GM18861 (cell line): Measurements from ENCODE around the gene DCXR.

Source experiments
- ATAC-seq: cut with Tn5 transposase; IDR thresholded peaks from one replicate; pipeline ENCODE4 v1.9.1; 2021; ENCODE audit not compliant: unreplicated experiment

The DCXR gene

GRCh38 chr17:82013341-82013740, 24.2 kb downstream of the DCXR start:
- ATAC-seq = no peak

DNA sequence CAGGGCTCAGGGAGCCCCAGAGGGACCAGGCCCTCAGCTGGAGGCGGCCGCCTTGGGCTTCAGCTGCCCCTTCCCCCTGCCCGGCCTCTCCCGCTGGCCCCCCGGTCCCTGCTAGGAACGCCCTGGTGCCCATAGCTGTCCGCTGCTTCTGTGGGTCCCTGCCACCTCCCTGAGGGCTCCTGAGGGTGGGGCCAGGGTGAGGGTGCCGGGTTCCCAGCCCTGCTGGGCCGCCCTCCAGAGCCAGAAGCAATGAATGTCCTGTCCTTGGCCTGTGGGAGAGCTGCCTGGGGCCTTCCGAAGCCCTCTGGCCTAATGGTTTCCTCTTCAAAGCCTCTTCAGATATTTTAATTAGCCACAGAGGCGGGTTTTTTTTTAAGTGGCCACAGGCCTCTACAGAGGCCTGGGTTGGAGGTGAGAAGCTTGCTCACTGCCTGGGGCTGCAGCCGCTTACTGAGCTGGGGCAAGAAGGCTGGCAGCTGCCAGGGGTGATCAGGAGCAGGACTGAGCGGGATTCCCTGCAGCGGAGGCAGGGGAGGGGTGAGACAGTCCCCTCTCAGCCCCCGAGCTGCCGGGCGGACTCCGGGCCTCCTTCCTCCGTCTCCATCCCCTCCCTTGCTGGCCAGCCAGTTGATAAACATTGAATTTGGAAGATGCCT, 24.7 kb downstream of the DCXR start:
- ATAC-seq = no peak

GRCh38 chr17:82012261-82012639, 25.2 kb downstream of the DCXR start:
- no peak for ATAC-seq

- no peak for ATAC-seq
Observed at GRCh38 chr17:82011617-82012187, 25.8 kb downstream of the DCXR start.

DNA sequence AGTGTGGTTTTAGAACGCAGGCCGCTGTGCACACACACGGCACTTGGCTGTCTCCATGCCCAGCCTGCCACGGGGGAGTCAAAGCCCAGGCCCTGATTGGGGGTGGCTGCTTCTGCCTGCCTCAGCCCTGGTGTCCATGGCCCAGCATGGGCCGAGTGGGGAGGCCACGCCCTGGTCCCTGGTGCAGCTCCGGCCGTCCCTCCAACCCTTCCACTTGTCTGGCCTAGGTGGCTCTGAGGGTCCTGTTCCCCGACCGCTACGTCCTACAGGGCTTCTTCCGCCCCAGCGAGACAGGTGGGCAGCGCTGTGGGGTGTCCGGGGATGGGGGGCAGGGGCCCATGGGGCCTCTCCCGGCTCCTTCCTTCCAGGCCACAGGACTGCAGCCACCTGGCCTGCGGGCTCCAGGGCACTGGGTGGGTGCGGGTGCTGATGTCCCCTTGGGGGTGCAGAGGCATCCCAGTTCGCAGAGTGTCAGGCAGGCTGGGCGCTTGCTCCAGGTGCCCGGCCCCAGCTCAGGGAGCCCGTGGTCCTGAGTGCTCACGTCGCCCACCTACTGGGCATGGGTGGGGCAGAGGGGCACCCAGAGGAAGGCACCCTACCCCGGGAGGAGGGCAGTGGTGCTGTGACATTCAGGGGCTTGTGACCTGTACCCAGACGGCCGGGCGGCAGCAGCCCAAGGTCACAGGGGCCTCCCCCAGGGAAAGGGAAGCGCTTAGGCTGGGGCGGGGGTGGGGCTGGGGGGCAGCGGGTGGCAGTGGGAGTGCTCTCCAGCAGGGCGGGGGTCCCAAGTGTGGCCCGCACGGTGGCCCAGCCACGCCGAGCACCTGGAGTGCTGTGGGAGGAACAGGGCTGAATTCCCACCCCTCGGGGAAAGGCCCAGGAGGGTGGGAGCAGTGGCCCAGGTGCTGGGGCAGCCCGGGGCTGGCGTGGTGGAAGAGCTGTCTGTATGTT, 26.6 kb downstream of the DCXR start:
- ATAC-seq = no peak

DNA sequence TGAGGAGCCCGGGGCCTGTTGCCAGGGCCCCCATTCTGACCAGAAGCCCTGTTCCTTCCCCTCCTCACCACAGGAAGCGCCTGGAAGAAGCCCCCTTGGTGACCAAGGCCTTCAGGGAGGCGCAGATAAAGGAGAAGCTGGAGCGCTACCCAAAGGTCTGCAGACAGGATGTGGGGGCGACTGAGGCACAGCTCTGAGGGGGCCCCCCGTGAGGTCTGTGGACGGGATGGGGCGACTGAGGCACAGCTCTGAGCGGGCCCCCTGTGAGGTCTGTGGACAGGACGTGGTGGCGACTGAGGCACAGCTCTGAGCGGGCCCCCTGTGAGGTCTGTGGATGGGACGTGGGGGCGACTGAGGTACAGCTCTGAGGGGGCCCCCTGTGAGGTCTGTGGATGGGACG, 28.1 kb downstream of the DCXR start:
- ATAC-seq = no peak

DNA sequence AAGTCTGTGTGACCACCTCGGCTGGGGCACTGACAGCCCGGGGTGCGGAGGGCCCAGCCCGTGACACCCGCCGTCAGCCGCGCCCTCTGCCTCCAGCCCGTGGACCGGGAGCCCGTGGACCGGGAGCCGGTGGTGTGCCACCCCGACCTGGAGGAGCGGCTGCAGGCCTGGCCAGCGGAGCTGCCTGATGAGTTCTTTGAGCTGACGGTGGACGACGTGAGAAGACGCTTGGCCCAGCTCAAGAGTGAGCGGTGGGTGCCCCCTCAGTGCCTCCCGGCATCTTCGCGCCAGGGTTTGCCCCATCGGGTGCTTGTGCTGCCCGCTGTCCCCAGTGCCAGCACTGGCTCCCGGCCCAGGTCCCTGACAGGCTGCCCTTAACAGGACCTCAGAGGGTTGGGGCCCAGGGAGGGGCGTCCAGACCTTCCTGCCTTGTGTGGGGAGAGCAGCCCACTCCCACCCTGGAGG, 28.5 kb downstream of the DCXR start:
- no peak for ATAC-seq

DNA sequence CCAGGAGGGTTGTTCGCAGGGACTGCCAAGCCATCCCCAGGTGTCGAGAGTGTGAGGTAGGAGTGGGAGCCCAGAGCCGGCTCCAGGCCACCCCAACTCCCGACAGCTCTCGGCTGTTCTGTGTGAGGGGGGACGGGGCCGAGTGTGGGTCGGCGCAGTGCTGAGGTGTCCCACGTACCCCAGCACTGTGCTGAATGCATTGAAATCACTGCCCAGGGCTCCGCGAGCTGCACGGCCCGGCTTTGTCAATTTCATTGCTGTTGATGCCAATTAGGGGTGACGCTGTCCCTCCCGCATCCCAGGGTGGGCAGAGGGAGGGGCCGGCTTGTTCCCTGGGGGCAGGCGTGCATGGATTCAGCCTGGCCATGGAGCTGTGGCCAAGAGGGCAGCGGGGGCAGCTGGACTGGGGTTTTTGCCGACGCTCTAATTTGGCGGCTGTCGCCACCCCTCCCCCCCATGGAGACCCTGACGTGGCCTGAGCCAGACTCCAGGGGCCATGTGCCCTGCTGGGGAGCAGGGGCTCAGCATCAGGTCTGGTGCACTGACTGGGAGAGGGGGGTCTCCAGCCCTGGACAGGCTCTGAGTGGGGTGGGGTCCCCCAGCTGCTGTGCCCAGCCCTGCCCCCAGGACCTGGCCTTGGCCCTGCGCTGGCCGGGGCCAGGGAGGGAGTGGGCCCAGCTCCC, 29.1 kb downstream of the DCXR start:
- ATAC-seq = no peak

- no peak for ATAC-seq
Observed at GRCh38 chr17:82007495-82008257, 29.8 kb downstream of the DCXR start.

GRCh38 chr17:82007228-82007494, 30.3 kb downstream of the DCXR start:
- ATAC-seq = no peak

GRCh38 chr17:82006468-82007227, 30.8 kb downstream of the DCXR start:
- no peak for ATAC-seq

GRCh38 chr17:82005701-82006348, 31.7 kb downstream of the DCXR start:
- ATAC-seq = no peak

- ATAC-seq = no peak
Observed at GRCh38 chr17:82004517-82005455, 32.7 kb downstream of the DCXR start.

- ATAC-seq = no peak
Observed at GRCh38 chr17:82003411-82004381, 33.8 kb downstream of the DCXR start.

GRCh38 chr17:82001571-82002056, 35.9 kb downstream of the DCXR start:
- no peak for ATAC-seq

- ATAC-seq = no peak
Observed at GRCh38 chr17:82000803-82001570, 36.5 kb downstream of the DCXR start.
